Measurements from ENCODE around the gene SGCE.
A peak's percentile ranks its signal among the peaks of the same experiment; 100 is the strongest.
"Not testable (repeated sequence)": the region's sequence is repeated elsewhere in the genome, so short reads cannot be mapped to it uniquely, and the experiment has no call there.

The SGCE gene, protein sequence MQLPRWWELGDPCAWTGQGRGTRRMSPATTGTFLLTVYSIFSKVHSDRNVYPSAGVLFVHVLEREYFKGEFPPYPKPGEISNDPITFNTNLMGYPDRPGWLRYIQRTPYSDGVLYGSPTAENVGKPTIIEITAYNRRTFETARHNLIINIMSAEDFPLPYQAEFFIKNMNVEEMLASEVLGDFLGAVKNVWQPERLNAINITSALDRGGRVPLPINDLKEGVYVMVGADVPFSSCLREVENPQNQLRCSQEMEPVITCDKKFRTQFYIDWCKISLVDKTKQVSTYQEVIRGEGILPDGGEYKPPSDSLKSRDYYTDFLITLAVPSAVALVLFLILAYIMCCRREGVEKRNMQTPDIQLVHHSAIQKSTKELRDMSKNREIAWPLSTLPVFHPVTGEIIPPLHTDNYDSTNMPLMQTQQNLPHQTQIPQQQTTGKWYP

DNA sequence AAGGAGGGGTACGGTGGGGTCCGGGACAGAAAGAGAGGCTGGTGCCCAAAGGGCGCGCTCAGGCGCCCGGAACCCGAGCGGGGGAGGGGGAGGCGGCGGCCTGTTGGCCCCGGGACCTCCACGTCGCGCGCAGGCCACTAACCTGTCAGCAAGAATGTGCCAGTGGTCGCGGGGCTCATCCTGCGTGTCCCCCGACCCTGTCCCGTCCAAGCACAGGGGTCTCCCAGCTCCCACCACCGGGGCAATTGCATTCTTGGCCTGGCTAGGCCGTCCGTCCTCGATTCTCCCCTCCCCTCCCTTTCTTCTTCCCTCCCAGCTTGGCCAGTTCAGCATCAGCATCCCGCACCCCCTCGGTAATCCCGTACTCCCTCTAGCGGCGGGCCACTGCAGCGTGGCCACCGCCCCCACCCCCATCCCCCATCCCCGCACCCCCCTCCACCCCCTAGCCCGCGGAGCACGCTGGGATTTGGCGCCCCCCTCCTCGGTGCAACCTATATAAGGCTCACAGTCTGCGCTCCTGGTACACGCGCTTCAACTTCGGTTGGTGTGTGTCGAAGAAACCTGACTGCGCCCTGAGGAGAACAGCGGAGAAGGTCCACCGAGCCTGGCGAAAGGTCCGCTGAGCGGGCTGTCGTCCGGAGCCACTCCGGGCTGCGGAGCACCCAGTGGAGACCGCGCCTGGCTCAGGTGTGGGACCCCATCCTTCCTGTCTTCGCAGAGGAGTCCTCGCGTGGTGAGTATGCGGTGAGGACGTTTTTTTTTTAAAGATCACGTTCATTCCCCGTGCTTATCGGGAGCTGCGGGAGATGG, at the start of gene SGCE:
Gene SGCE (minus strand): TSS at position 286 of the 810 bp plus-strand sequence. CDS start 35 bp downstream, at position 251.
- Histone ChIP-seq H3K4me3 (peak within 1 kb of the TSS; percentile 19 to 39 (median 25)), H3K27ac (peak within 1 kb of the TSS in 13 of 21 experiments; percentile 2 to 76 (median 68))

DNA sequence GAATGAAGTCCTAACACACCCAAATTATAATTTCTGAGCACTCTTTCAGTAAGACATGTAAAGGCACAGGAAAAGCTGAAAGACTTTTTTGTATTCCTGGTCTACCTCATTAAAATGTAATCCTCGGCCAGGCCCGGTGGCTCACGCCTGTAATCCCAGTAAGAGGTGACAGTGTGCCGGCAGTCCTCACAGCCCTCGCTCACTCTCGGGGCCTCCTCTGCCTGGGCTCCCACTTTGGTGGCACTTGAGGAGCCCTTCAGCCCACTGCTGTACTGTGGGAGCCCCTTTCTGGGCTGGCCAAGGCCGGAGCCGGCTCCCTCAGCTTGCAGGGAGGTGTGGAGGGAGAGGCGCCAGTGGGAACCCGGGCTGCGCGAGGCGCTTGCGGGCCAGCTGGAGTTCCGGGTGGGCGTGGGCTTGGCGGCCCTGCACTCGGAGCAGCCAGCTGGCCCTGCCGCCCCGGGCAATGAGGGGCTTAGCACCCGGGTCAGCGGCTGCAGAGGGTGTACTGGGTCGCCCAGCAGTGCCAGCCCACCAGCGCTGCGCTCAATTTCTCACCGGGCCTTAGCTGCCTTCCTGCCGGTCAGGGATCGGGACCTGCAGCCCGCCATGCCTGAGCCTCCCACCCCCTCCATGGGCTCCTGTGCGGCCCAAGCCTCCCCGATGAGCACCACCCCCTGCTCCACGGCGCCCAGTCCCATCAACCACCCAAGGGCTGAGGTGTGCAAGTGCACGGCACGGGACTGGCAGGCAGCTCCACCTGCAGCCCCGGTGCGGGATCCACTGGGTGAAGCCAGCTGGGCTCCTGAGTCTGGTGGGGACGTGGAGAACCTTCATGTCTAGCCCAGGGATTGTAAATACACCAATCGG, 49.5 kb upstream of the SGCE start:
- not testable (repeated sequence) for H3K27ac ChIP-seq, H3K4me3 ChIP-seq

DNA sequence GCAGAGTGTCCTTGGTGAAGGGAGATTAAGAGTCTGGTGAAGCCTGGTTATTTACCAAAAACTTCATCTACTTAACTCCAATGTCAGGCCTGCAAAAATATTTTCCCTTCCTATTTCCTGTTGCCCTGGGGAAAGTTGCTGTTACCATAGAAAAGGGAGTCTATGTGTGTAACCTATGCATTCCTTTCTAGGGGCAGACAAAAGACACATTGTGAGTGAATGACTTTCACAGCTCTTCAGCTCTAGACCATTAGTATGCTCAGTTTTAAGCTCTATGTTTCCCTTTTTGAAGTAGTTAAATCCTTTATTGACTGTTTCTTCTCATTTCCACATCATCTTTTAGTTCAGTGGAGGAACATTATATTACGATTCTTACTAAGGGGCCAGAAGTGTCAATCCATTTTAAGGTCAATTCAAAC, 45.6 kb upstream of the SGCE start:
- Histone ChIP-seq H3K27ac (no peak overlapping the region), H3K4me3 (no peak overlapping the region)

DNA sequence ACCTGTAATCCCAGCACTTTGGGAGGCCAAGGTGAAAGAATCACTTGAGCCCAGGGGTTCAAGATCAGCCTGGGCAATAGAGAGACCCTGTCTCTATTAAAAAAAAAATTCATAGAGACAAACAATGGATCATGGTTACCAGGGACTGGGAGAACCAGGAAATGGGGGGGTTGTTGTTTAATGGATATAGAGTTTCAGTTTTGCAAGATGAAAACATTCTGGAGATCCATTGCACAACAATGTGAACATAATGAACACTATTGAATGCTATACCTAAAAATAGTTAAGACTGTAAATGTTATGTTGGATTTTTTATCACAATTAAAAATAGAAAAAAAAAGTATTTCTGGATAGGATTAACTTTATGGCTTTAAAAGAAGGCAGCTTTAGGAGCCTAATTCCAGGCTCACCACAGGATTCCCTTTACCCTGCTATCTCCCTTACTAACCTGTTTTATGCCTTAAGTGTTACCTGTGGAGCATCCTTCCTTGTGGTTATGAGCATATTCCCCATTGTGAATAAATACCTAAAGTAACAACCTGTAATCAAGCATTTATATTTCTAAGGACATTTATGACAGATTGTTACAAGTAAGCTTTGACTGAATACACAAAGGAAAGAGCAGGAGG, 45.1 kb upstream of the SGCE start:
- Histone ChIP-seq H3K4me3 (no peak overlapping the region), H3K27ac (no peak overlapping the region)

DNA sequence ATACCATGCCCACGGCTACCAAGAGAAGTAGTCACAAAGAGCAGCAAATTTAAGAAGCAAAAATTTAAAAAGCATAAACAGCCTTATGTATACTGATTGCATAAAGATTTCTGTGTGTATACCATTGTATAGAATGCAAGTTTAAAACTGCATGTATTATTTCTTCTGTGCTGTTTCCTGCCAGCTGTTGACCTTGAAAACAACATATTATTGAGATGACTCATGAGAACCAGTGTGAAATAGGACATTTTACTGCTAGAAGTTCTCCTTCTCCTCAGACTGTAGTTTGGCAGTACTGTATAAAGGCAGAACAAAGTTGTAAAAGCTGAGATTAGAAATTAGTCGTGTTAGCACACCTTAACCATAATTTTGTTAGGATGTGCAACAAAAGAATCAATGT, 42.3 kb upstream of the SGCE start:
- Histone ChIP-seq H3K4me3 (no peak overlapping the region), H3K27ac (no peak overlapping the region)

DNA sequence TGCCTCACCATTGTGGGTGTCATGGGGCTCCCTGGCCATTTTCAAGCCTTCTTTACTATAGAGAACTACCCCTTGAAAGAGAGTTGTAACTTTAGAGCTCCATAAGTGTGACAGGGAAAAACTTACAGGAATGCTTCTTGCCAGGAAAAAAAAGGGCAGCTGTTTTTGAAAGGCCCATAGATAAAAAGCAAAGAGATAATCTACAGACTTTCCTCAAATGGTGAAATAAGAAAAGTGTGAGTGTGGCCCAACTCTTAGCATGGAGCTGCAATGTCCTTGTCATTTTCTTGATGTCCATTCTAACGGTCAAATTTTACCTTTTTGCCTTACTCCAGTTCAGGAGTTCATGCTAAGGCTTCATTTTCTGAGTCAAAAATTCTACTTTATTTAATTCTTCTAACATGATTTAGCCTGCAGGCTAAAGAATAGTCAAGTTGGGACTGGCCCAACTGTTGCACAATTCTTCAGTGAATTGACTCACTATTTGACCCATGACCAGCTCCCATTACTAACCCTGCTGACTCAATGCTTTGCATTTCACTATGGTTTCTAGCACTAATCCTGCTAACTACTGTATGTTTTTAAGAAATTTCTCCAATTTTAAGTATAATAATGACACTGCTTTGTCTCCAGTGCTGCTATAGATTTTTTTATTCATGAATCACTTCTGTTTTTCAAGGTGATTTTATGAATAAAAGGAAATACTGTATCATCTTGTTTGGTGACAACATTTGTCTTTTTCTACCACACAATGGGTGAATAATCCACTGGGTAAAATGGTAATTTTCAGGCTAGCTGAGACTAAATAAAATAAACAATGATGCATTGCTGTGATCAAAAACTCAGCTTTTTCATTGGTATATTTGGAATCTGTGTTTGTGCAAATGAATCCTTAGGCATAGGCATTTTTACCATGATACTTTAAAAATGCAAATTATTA, 41.4 kb upstream of the SGCE start:
- no peak overlapping the region for H3K4me3 ChIP-seq
- peak overlapping the region in 2 of 21 experiments; percentile 10 to 22 for H3K27ac ChIP-seq

DNA sequence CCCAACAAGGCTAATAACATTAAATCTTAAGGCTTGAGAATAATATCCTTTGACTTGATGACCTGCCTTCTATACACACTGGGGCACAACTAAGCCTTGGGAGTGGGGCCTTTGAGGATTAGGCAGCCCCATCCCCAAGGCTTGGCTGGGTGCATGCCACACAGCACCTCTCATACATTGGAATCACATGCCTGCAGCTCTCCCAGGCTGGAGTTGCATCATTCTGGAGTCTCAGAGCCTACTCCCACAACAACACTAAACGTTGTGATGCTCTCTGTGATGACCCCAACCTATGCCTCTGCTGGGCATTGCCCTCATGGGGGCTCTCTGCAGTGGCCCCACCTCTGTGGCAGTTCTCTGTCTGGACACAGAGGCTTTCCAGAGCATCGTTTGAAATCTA, 31.9 kb upstream of the SGCE start:
- no peak overlapping the region for H3K27ac ChIP-seq
- no peak overlapping the region for H3K4me3 ChIP-seq

DNA sequence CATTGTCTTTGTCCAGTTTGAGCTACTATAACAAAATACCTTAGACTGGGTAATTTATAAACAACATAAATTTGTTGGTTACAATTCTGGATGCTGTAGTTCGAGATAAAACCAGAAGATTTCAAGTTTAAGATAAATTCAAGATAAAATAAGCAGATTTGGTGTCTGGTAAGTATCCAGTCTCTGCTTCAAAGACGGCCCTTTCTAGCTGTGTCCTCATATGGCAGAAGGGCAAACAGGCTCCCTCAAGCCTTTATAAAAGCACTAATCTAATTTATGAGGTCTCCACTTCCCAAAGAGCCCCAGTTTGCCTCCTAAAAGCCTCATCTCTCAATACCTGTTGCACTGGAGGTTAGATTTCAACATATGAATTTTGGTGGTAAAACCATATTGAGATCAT, 31.1 kb upstream of the SGCE start:
- Histone ChIP-seq H3K27ac (no peak overlapping the region), H3K4me3 (no peak overlapping the region)

DNA sequence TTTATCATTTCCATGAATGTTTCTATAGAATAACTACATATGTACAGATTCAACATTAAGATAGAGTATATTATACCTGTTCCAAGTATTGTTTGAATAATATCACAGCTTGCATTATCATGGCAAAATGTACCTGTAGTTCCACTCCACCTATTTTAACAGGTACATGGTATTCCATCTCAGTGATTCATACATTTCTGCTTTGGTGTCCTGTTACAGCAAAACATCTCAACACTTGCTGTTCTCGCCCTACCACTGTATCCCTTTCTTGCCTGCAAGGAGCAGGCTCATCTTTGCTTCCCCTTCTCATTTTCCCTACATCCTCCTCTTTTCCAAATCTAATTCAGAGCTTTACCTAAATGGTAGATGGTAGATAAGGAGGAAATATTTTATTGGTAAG, 27.1 kb upstream of the SGCE start:
- Histone ChIP-seq H3K4me3 (no peak overlapping the region), H3K27ac (no peak overlapping the region)

DNA sequence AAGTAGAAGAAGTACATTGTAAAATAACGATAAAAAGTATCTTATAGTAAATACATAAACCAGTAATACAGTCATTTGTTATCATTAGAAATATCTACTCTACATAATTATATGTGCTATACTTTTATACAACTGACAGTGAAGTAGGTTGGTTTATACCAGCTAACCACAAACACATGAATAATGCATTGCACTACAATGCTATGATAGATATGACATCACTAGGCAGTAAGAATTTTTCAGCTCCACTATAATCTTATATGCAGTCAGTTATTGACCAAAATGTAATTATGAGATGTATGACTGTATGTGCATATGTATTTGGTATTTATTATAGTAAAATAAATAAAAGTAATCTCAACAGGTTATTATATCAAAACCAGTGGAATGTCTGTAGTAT, 23.4 kb upstream of the SGCE start:
- H3K27ac ChIP-seq = no peak overlapping the region
- no peak overlapping the region for H3K4me3 ChIP-seq

DNA sequence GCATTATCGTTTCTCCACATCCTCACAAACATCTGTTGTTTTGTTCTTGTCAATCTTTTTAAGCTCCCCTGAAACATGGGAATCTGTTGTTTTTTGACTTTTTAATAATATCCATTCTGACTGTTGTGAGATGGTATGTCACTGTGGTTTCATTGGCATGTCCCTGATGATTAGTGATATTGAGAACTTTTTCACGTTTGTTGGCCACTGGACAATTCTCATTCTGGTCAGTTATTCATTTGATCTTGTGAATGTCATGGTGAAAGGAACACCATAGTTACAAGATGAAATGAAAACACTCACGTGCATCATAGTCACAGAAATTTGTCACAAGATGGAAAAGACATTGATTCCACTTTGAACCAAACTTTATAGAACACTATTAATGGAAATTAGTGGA, 20.5 kb upstream of the SGCE start:
- no peak overlapping the region for H3K4me3 ChIP-seq

DNA sequence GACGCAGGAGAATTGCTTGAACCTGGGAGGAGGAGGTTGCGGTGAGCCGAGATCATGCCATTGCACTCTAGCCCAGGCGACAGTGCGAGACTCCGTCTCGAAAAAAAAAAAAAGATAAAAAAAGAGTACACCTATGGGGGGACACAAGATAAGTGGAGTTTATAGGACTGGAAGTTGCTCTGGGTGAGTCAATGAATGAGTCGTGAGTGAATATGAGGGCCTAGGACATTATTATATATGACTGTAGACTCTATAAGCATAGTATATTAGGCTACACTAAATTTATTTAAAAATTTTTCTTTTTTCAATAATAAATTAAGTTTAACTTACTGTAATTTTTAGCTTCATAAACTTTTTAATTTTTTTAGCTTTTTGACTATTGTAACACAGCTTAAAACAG, 19.4 kb upstream of the SGCE start:
- H3K4me3 ChIP-seq = no peak overlapping the region

More for the DNA sequence above, 20.5 kb upstream of the SGCE start:
- H3K27ac ChIP-seq = no peak overlapping the region

DNA sequence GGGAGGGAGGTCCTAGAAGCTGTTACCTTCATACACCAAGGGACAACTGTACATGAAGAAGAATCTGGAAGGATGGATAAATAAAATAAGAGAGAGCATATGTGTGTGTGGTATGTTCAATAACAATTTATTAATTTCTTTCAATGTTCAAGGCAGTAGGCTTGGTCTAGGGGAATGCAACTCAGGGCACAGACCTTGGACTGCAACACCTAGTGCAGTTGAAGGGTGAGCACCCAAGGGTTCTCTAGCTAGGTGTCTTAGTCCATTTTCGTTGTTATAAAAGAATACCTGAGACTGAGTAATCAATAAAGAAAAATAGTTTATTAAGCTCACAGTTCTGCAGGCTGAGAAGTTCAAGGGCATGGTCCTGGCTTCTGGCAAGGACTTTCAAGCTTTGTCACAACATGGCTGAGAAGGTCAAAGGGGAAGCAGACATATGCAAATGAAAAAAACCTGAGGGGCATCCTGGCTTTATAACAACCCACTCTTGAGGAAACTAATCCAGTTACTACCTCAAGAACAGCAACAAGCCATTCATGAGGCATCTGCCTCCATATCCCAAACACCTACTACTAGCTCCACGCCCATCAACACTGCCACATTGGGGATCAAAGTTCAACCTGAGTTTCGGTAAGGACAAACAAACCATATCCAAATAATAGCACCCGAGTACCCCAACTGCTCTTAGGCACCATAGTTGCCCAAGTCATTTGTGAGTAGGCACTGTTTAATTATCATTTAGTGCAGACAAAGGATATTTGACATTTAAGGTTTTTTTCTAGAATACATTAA, 15.7 kb upstream of the SGCE start:
- Histone ChIP-seq H3K27ac (no peak overlapping the region), H3K4me3 (no peak overlapping the region)

More for the DNA sequence above, 19.4 kb upstream of the SGCE start:
- H3K27ac ChIP-seq = no peak overlapping the region

DNA sequence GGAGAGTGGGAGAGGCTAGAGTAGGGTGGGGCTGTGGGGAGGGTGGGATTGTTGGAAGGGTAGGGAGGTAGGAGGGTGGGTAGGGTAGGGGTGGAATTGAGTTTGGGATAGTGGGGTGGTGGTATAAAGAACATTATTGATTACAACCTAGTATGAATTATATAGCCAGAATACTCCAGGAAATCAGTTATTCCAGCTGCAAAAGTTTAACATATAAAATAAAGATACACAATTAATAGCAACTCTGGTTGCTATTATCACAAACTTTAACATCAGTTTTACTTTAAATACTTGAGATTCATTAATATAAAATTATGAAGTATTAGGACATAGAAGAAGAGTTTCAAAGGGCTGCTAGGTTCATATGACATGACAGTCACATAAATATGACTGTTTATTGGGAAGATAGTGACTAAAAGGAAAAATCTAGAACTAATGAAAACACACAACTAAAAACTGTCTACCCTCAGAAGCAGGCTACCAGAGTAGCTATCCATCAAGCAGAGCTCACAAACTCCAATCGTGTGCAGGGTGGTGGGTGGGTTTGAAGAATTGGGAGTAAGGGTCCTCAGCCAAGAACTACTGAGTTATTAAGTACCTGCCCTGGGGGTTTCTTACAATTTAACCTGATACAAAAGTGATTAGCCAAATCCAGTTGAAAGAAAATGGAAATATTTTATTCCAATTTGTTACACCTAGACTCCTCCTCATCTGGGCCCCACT, 14.0 kb upstream of the SGCE start:
- H3K4me3 ChIP-seq = no peak overlapping the region

DNA sequence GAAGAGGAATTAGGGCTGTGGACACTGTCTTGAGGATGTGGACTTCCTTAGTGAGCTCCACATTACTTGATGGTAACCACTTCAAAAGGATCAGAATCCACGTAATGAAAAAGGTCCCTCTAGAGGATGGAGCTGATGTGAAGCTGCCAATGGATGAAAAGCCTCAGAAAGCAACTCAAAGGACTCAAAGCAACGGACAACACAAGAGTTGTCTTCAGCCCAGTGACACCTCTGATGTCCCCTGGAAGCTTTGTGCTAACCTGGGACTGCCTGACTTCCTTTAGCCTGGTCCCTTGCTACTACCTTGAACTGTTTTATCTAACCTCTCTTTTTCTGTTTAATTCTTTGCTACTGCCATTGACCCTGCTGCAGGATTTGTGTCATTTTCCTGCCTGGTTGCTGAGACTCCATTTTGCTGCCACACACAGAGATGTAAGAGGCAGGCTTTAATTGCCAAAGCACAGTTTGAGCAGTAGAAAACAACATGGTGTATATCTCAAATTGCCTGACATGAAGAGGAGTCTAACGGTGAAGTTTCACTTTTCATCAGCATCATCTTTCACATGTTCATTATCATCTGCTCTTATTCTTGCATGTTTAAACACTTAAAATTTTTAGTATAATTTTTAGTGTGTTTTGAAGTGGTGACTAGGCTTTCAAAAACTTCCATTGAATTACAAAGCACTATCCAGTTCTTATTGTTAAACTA, 11.1 kb upstream of the SGCE start:
- no peak overlapping the region for H3K4me3 ChIP-seq
- H3K27ac ChIP-seq = no peak overlapping the region

More for the DNA sequence above, 14.0 kb upstream of the SGCE start:
- H3K27ac ChIP-seq = no peak overlapping the region

DNA sequence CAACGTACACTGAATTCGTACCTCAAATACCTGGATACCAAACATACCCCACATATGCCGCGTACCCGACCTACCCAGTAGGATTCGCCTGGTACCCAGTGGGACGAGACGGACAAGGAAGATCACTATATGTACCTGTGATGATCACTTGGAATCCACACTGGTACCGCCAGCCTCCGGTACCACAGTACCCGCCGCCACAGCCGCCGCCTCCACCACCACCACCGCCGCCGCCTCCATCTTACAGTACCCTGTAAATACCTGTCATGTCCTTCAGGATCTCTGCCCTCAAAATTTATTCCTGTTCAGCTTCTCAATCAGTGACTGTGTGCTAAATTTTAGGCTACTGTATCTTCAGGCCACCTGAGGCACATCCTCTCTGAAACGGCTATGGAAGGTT, 9.5 kb upstream of the SGCE start:
- Histone ChIP-seq H3K4me3 (no peak overlapping the region), H3K27ac (no peak overlapping the region)
